Measurements from ENCODE around the gene SPATC1L. TPM values are rescaled to one million over a fixed set of nuclear protein-coding genes. Genes with fewer than 3 reads are reported as not detected.

The SPATC1L gene
- polyA plus RNA-seq, 1 donor from 2014 or later, result 20.6 TPM

DNA sequence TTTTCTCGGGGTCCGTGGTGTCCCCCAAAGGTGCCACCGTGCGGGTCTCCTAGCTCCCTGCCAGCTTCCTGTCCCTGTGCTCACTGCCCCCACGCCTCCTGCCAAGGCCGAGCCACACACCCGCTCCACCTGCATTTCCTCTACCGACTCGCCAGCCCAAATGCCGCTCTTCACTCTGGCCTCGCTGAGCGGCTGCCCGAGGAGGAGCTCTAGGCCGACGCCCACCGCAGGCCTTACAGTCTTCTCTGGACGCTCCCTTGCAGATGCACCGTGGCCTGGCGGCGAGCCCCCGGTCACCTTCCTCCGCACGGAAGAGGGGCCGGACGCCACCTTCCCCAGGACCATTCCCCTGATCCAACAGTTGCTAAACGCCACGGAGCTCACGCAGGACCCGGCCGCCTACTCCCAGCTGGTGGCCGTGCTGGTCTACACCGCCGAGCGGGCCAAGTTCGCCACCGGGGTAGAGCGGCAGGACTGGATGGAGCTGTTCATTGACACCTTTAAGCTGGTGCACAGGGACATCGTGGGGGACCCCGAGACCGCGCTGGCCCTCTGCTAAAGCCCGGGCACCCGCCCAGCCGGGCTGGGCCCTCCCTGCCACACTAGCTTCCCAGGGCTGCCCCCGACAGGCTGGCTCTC, 55.2 kb downstream of the SPATC1L start:
- H3K79me2 ChIP-seq (replicated peaks; ENCODE audit: insufficient read depth, low read length), result no peaks in the 10 kb centered on the region
- no peak overlapping the region for H2AFZ ChIP-seq (ENCODE audit: low read depth, low read length)
- no peaks in the 10 kb centered on the region for H3K27me3 ChIP-seq (ENCODE audit: insufficient read depth, low read depth, low read length)
- TF ChIP-seq SMC3 (conservative IDR thresholded peaks at IDR 0.05; ENCODE audit: poor library complexity), result no peak
- no peak for TF ChIP-seq POLR2AphosphoS5 (IDR thresholded peaks at IDR 0.05)
- no peak for TF ChIP-seq EP300 (conservative IDR thresholded peaks at IDR 0.05; ENCODE audit: poor library complexity, severe bottlenecking)
- no peak for TF ChIP-seq RAD21 (conservative IDR thresholded peaks at IDR 0.05)
- TF ChIP-seq EZH2 (IDR thresholded peaks at IDR 0.05; ENCODE audit: borderline replicate concordance, insufficient read depth, low read length, poor library complexity, severe bottlenecking), result no peak
- TF ChIP-seq, protein P1, sequence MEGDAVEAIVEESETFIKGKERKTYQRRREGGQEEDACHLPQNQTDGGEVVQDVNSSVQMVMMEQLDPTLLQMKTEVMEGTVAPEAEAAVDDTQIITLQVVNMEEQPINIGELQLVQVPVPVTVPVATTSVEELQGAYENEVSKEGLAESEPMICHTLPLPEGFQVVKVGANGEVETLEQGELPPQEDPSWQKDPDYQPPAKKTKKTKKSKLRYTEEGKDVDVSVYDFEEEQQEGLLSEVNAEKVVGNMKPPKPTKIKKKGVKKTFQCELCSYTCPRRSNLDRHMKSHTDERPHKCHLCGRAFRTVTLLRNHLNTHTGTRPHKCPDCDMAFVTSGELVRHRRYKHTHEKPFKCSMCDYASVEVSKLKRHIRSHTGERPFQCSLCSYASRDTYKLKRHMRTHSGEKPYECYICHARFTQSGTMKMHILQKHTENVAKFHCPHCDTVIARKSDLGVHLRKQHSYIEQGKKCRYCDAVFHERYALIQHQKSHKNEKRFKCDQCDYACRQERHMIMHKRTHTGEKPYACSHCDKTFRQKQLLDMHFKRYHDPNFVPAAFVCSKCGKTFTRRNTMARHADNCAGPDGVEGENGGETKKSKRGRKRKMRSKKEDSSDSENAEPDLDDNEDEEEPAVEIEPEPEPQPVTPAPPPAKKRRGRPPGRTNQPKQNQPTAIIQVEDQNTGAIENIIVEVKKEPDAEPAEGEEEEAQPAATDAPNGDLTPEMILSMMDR (IDR thresholded peaks at IDR 0.05; ENCODE audit: poor library complexity, severe bottlenecking), result no peak
- TF ChIP-seq, protein P2, sequence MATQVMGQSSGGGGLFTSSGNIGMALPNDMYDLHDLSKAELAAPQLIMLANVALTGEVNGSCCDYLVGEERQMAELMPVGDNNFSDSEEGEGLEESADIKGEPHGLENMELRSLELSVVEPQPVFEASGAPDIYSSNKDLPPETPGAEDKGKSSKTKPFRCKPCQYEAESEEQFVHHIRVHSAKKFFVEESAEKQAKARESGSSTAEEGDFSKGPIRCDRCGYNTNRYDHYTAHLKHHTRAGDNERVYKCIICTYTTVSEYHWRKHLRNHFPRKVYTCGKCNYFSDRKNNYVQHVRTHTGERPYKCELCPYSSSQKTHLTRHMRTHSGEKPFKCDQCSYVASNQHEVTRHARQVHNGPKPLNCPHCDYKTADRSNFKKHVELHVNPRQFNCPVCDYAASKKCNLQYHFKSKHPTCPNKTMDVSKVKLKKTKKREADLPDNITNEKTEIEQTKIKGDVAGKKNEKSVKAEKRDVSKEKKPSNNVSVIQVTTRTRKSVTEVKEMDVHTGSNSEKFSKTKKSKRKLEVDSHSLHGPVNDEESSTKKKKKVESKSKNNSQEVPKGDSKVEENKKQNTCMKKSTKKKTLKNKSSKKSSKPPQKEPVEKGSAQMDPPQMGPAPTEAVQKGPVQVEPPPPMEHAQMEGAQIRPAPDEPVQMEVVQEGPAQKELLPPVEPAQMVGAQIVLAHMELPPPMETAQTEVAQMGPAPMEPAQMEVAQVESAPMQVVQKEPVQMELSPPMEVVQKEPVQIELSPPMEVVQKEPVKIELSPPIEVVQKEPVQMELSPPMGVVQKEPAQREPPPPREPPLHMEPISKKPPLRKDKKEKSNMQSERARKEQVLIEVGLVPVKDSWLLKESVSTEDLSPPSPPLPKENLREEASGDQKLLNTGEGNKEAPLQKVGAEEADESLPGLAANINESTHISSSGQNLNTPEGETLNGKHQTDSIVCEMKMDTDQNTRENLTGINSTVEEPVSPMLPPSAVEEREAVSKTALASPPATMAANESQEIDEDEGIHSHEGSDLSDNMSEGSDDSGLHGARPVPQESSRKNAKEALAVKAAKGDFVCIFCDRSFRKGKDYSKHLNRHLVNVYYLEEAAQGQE (IDR thresholded peaks at IDR 0.05; ENCODE audit: borderline replicate concordance), result no peak
- TF ChIP-seq TAF1 (IDR thresholded peaks at IDR 0.05; ENCODE audit: low read depth), result no peak
- TF ChIP-seq MXI1 (conservative IDR thresholded peaks at IDR 0.05; ENCODE audit: poor library complexity, severe bottlenecking), result no peak
- no peaks in the 10 kb centered on the region for H3K9me3 ChIP-seq (ENCODE audit: low read length)
- H3K36me3 ChIP-seq (ENCODE audit: insufficient read depth, low read length), result no peaks in the 10 kb centered on the region
- no peak overlapping the region for H3K4me2 ChIP-seq (ENCODE audit: low read length)
- no peak overlapping the region for H3K27ac ChIP-seq (ENCODE audit: low read length)
- H4K20me1 ChIP-seq (ENCODE audit: insufficient read depth), result no peaks in the 10 kb centered on the region
- no peaks in the 10 kb centered on the region for H3F3A ChIP-seq (ENCODE audit: insufficient read depth, low read length, poor library complexity, severe bottlenecking)
- no peak overlapping the region for H3K9ac ChIP-seq (ENCODE audit: low read length)
- no peak overlapping the region for H3K4me3 ChIP-seq (ENCODE audit: low read length)
- H3K9me2 ChIP-seq (ENCODE audit: insufficient read depth, low read length), result no peaks in the 10 kb centered on the region

DNA sequence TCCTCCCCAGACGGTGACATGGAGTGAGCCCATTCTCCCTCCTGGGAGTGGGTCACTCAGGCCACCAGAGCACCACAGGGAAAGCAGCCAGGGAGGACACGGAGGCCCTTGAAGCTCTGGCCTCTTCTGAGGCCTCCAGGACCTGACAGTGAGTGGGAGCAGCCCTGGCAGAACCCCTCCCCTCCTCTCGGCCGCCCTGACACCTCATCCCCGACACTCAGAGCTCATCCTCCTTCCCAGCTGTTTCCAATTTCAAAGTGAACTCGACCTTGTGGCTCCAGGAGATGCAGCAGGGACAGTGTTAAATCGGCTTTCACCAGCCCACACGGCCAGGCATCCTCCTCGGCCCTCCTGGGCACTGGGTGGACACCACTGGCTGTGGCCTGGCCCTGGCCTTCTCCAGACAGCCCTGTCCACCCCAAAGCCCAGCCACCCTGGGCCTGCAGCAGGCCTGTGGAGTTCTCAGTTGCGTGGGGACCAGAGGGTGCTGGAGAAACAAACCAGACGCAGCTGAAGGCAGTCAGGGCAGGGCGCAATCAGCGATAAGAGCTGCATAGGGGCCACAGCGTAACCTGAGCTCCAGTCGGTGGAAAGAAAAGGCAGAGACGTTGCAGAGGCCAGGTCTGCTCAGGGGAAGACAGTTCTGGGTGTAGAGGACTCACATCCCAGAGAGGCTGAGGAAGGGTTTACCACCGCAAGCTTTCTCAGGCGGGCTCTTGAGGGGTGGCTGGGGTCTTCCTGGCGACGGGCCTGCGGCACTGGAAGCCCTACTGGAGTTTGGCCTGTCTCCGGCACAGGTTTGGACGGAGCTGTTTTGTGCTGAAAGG, 55.9 kb downstream of the SPATC1L start:
- H3K27me3 ChIP-seq (ENCODE audit: insufficient read depth, low read depth, low read length), result no peaks in the 10 kb centered on the region
- no peaks in the 10 kb centered on the region for H3K9me2 ChIP-seq (ENCODE audit: insufficient read depth, low read length)
- H3K79me2 ChIP-seq (replicated peaks; ENCODE audit: insufficient read depth, low read length), result no peaks in the 10 kb centered on the region
- no peak overlapping the region for H3K4me3 ChIP-seq (ENCODE audit: low read length)
- no peaks in the 10 kb centered on the region for H3K9me3 ChIP-seq (ENCODE audit: low read length)
- H3K9ac ChIP-seq (ENCODE audit: low read length), result no peak overlapping the region
- no peaks in the 10 kb centered on the region for H4K20me1 ChIP-seq (ENCODE audit: insufficient read depth)
- no peak overlapping the region for H3K4me2 ChIP-seq (ENCODE audit: low read length)
- no peaks in the 10 kb centered on the region for H3K36me3 ChIP-seq (ENCODE audit: insufficient read depth, low read length)
- no peaks in the 10 kb centered on the region for H3F3A ChIP-seq (ENCODE audit: insufficient read depth, low read length, poor library complexity, severe bottlenecking)
- no peak overlapping the region for H2AFZ ChIP-seq (ENCODE audit: low read depth, low read length)
- H3K27ac ChIP-seq (ENCODE audit: low read length), result no peak overlapping the region
- TF ChIP-seq EP300 (conservative IDR thresholded peaks at IDR 0.05; ENCODE audit: poor library complexity, severe bottlenecking) (no peak), POLR2AphosphoS5 (IDR thresholded peaks at IDR 0.05) (no peak), EZH2 (IDR thresholded peaks at IDR 0.05; ENCODE audit: borderline replicate concordance, insufficient read depth, low read length, poor library complexity, severe bottlenecking) (no peak), TAF1 (IDR thresholded peaks at IDR 0.05; ENCODE audit: low read depth) (no peak), RAD21 (conservative IDR thresholded peaks at IDR 0.05) (no peak), SMC3 (conservative IDR thresholded peaks at IDR 0.05; ENCODE audit: poor library complexity) (no peak), MXI1 (conservative IDR thresholded peaks at IDR 0.05; ENCODE audit: poor library complexity, severe bottlenecking) (no peak)
- TF ChIP-seq, protein P1 (IDR thresholded peaks at IDR 0.05; ENCODE audit: poor library complexity, severe bottlenecking), result no peak
- TF ChIP-seq, protein P2 (IDR thresholded peaks at IDR 0.05; ENCODE audit: borderline replicate concordance), result no peak
